DOHH2 (cell line): ENCODE results near the gene ATAD3B.
"Not testable (repeated sequence)": the region's sequence is repeated elsewhere in the genome, so short reads cannot be mapped to it uniquely, and the experiment has no call there.

ENCODE experiments used
- H3F3A ChIP-seq: fragments of 200-600 bp; sonication (generic), shearing (Covaris generic); 2 replicates; pipeline ENCODE4 v1.6.0; 2016; ENCODE audit warnings: antibody characterized with exemption, mild to moderate bottlenecking; ENCODE audit not compliant: control insufficient read depth, insufficient read depth
- H3K27ac ChIP-seq: fragments of 200-600 bp; sonication (generic); 2 replicates; pipeline ENCODE4 v1.5.1; 2014; ENCODE audit warnings: low read depth, mild to moderate bottlenecking, low read length, moderate library complexity
- H3K27me3 ChIP-seq: fragments of 200-600 bp; sonication (generic); 2 replicates; pipeline ENCODE4 v1.6.1; 2014; ENCODE audit warnings: mild to moderate bottlenecking, low read length, mixed read lengths; ENCODE audit not compliant: control insufficient read depth
- H3K36me3 ChIP-seq: fragments of 200-600 bp; sonication (generic); 2 replicates; pipeline ENCODE4 v1.6.1; 2014; ENCODE audit warnings: mild to moderate bottlenecking, low read length, moderate library complexity, mixed read lengths; ENCODE audit not compliant: control insufficient read depth
- H3K4me1 ChIP-seq: fragments of 200-600 bp; sonication (generic); 2 replicates; pipeline ENCODE4 v1.6.1; 2014; ENCODE audit warnings: mild to moderate bottlenecking, low read length, mixed read lengths; ENCODE audit not compliant: control insufficient read depth
- H3K4me2 ChIP-seq: fragments of 200-600 bp; sonication (generic); 2 replicates; pipeline ENCODE4 v1.6.0; 2014; ENCODE audit warnings: mild to moderate bottlenecking, low read length, moderate library complexity
- H3K4me3 ChIP-seq: fragments of 200-600 bp; sonication (generic); 2 replicates; pipeline ENCODE4 v1.5.1; 2014; ENCODE audit warnings: mild to moderate bottlenecking, low read length, mixed read lengths
- H3K79me2 ChIP-seq: fragments of 200-600 bp; sonication (generic); 2 replicates; pipeline ENCODE4 v1.6.1; 2014; ENCODE audit warnings: mild to moderate bottlenecking, low read length, mixed read lengths; ENCODE audit not compliant: control insufficient read depth
- H3K9me2 ChIP-seq: fragments of 200-600 bp; sonication (generic); replicated peaks from 2 replicates; pipeline ENCODE4 v1.6.1; 2014; ENCODE audit warnings: mild to moderate bottlenecking, low read length, mixed read lengths; ENCODE audit not compliant: control insufficient read depth
- H3K9me3 ChIP-seq: fragments of 200-600 bp; sonication (generic); 2 replicates; pipeline ENCODE4 v1.6.1; 2014; ENCODE audit warnings: antibody characterized with exemption, low read length, mixed read lengths; ENCODE audit not compliant: control insufficient read depth, insufficient read depth
- H4K20me1 ChIP-seq: fragments of 200-600 bp; sonication (generic); 2 replicates; pipeline ENCODE4 v1.6.0; 2014; ENCODE audit warnings: low read depth, mild to moderate bottlenecking, antibody characterized with exemption, low read length, moderate library complexity; ENCODE audit not compliant: control insufficient read depth, insufficient read depth
- CTCF ChIP-seq: fragments of 200-600 bp; sonication (generic); IDR thresholded peaks from one replicate; pipeline ENCODE4 v1.5.1; 2014; ENCODE audit warnings: antibody characterized with exemption, mild to moderate bottlenecking, low read depth, low read length; ENCODE audit not compliant: poor library complexity, severe bottlenecking
- EZH2phosphoT487 ChIP-seq: fragments of 200-600 bp; sonication (generic); IDR thresholded peaks from 2 replicates; pipeline ENCODE4 v1.6.1; 2017; ENCODE audit warnings: borderline replicate concordance, mild to moderate bottlenecking, antibody characterized with exemption, low read length, moderate library complexity, mixed read lengths

ATAD3B gene

GRCh38 chr1:1533894-1534291 lies 62.3 kb downstream of the ATAD3B start:
- H3K9me2 ChIP-seq, H3K79me2 ChIP-seq, H3K4me1 ChIP-seq, H3K4me3 ChIP-seq, H3K9me3 ChIP-seq, H4K20me1 ChIP-seq, H3K27me3 ChIP-seq, H3F3A ChIP-seq, H3K4me2 ChIP-seq, H3K27ac ChIP-seq: not testable (repeated sequence)
- H3K36me3 ChIP-seq: peaks cover 25% of the 10 kb centered on the region

GRCh38 chr1:1534401-1535154 lies 63.0 kb downstream of the ATAD3B start:
- Histone ChIP-seq H3K79me2 (no peaks in the 10 kb centered on the region), H3K4me1 (no peaks in the 10 kb centered on the region), H3K9me3 (peaks cover 5% of the 10 kb centered on the region; the same call in 1 of the 2 replicates), H3K4me3 (no peak overlapping the region), H3K27me3 (no peaks in the 10 kb centered on the region), H3K9me2 (no peaks in the 10 kb centered on the region), H3K4me2 (no peak overlapping the region), H3K36me3 (peaks cover 18% of the 10 kb centered on the region), H3F3A (0 out of 2 replicates have a peak, but pooled peaks cover 4% of the 10 kb centered on the region), H4K20me1 (no peaks in the 10 kb centered on the region), H3K27ac (no peak overlapping the region)
- TF ChIP-seq CTCF: no peak
- no peak for TF ChIP-seq EZH2phosphoT487

- Histone ChIP-seq H4K20me1 (no peaks in the 10 kb centered on the region), H3K27me3 (no peaks in the 10 kb centered on the region), H3K36me3 (peaks cover 11% of the 10 kb centered on the region), H3F3A (0 out of 2 replicates have a peak, but pooled peaks cover 4% of the 10 kb centered on the region), H3K27ac (no peak overlapping the region), H3K79me2 (no peaks in the 10 kb centered on the region), H3K9me2 (no peaks in the 10 kb centered on the region), H3K4me1 (no peaks in the 10 kb centered on the region), H3K9me3 (no peaks in the 10 kb centered on the region), H3K4me2 (no peak overlapping the region), H3K4me3 (no peak overlapping the region)
- TF ChIP-seq CTCF (no peak), EZH2phosphoT487 (no peak)
Observed at GRCh38 chr1:1535201-1536018, 63.8 kb downstream of the ATAD3B start.
